ENCODE data around the gene DDX50.
"Not testable (repeated sequence)": the region's sequence is repeated elsewhere in the genome, so short reads cannot be mapped to it uniquely, and the experiment has no call there.

Gene DDX50

DNA sequence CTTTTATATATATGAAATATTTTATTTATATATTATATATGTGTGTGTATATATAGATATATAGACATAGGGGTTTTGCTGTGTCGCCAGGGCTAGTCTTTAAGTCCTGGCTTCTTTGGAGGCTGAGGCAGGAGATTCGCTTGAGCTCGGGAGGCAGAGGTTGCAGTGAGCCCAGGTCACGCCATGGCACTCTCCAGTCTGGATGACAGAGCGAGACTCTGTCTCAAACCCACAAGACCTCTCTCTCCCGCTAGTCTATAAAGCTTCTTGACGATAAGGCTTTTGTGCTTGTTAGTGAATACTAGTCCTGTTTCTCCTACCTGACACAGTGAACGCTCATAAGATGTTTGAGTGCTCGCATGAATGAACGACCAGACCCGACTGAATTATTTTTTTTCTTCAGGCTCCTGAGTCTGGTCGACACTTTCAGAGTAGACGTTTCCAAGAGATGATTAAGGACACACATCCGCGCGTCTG, 54.3 kb downstream of the DDX50 start:
- Histone ChIP-seq H3K27me3 (ENCODE audit: low read depth, low read length) (no peaks in the 10 kb centered on the region), H3K9me3 (ENCODE audit: control insufficient read depth in 1 of 2, low read length in 2 of 2) (no peaks in the 10 kb centered on the region), H3K4me1 (ENCODE audit: control insufficient read depth in 1 of 2, insufficient read depth in 2 of 2, low read length in 2 of 2) (peaks cover 0 to 25% of the 10 kb centered on the region in 2 donors), H3K27ac (ENCODE audit: low read length) (peak overlapping the region; percentile 93), H3K36me3 (ENCODE audit: control insufficient read depth in 1 of 2, insufficient read depth in 2 of 2, low read length in 2 of 2) (peaks cover 6 to 24% of the 10 kb centered on the region in 2 donors), H3K4me3 (ENCODE audit: low read depth in 1 of 2, low read length in 2 of 2) (peak overlapping the region; percentile 82 to 90)

DNA sequence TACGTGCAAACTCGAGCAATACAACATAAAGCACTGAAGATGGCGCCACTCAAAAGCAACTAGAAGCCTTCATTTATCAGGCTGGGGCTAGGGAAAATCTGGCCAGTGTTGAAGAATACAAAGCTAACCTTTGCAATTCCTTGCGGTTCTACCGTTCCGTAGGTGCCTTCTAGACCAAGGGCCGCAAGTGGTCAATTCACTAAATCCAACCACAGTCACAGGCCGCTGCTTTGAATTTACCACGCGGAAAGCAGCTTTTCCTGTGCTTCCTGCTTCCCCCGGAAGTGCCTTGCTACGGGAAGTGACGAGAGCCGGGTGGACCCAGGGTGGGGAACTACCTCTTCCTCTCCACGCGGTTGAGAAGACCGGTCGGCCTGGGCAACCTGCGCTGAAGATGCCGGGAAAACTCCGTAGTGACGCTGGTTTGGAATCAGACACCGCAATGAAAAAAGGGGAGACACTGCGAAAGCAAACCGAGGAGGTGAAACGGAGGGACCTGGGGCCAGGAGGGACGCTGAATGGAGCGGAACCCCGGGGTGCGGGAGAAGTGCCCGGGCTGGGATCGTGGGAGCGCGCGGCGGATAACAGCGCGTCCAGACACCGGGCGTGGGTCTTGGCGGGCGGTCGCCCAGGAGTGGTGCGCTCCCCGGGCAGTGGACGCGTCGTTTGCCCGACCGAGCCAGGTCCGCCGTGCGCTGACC, 54.9 kb downstream of the DDX50 start, which contains the start of gene DDX21:
TSS of gene DDX21 (plus strand) at position 339 of the 701 bp plus-strand sequence. CDS start at position 395, 56 bp downstream.
- no peaks in the 10 kb centered on the region for H3K9me3 ChIP-seq (ENCODE audit: control insufficient read depth in 1 of 2, low read length in 2 of 2)
- peak within 1 kb of the TSS; percentile 93 for H3K27ac ChIP-seq (ENCODE audit: low read length)
- H3K4me1 ChIP-seq (ENCODE audit: control insufficient read depth in 1 of 2, insufficient read depth in 2 of 2, low read length in 2 of 2) = peaks cover 0 to 25% of the 10 kb centered on the region in 2 donors
- H3K4me3 ChIP-seq (ENCODE audit: low read depth in 1 of 2, low read length in 2 of 2) = peak within 1 kb of the TSS; percentile 82 to 90
- H3K27me3 ChIP-seq (ENCODE audit: low read depth, low read length) = no peaks in the 10 kb centered on the region
- peaks cover 11 to 23% of the 10 kb centered on the region in 2 donors for H3K36me3 ChIP-seq (ENCODE audit: control insufficient read depth in 1 of 2, insufficient read depth in 2 of 2, low read length in 2 of 2)

DNA sequence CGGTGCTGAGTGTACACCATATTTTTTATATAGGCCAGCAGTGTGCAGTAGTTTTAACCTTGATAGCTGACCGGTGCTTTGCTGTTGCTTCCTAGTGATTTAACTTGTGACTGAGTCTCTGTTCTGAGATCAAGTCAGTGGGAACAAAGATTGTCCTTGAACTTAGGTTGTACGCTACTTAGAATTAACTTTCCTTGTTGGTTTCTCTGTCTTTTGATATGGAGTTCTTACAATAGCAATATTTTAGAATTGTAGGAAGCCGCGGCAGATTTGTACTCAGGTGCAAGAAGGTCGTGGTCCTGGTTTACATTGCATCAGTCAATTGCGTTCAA, 56.1 kb downstream of the DDX50 start:
- H3K36me3 ChIP-seq (ENCODE audit: control insufficient read depth in 1 of 2, insufficient read depth in 2 of 2, low read length in 2 of 2) = peaks cover 24 to 32% of the 10 kb centered on the region in 2 donors
- no peaks in the 10 kb centered on the region for H3K9me3 ChIP-seq (ENCODE audit: control insufficient read depth in 1 of 2, low read length in 2 of 2)
- H3K27ac ChIP-seq (ENCODE audit: low read length) = peak overlapping the region; percentile 93
- no peaks in the 10 kb centered on the region for H3K27me3 ChIP-seq (ENCODE audit: low read depth, low read length)
- H3K4me1 ChIP-seq (ENCODE audit: control insufficient read depth in 1 of 2, insufficient read depth in 2 of 2, low read length in 2 of 2) = peaks cover 0 to 25% of the 10 kb centered on the region in 2 donors
- H3K4me3 ChIP-seq (ENCODE audit: low read depth in 1 of 2, low read length in 2 of 2) = peak overlapping the region; percentile 82 to 90

DNA sequence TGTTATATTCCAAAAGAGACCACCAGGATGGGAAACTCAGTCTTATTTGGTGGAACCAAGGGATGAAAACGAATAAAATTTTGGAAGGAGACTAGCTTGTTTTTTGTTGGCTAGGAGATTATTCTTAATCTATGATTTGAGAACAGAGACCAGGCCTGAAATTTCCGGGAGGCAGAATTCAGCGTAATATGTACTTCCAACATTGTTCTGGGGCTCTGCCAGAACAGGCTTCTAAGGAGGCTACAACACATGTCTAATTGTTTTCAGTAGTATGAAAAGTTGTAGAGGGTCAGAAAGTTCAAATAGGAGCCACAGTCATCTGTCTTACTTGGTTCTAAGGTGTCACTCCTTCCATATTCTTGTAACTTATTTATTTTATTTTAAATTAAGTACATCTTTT, 56.5 kb downstream of the DDX50 start:
- Histone ChIP-seq H3K27ac (ENCODE audit: low read length) (peak overlapping the region; percentile 93), H3K4me3 (ENCODE audit: low read depth in 1 of 2, low read length in 2 of 2) (peak overlapping the region; percentile 82 to 90), H3K4me1 (ENCODE audit: control insufficient read depth in 1 of 2, insufficient read depth in 2 of 2, low read length in 2 of 2) (peaks cover 0 to 25% of the 10 kb centered on the region in 2 donors)

DNA sequence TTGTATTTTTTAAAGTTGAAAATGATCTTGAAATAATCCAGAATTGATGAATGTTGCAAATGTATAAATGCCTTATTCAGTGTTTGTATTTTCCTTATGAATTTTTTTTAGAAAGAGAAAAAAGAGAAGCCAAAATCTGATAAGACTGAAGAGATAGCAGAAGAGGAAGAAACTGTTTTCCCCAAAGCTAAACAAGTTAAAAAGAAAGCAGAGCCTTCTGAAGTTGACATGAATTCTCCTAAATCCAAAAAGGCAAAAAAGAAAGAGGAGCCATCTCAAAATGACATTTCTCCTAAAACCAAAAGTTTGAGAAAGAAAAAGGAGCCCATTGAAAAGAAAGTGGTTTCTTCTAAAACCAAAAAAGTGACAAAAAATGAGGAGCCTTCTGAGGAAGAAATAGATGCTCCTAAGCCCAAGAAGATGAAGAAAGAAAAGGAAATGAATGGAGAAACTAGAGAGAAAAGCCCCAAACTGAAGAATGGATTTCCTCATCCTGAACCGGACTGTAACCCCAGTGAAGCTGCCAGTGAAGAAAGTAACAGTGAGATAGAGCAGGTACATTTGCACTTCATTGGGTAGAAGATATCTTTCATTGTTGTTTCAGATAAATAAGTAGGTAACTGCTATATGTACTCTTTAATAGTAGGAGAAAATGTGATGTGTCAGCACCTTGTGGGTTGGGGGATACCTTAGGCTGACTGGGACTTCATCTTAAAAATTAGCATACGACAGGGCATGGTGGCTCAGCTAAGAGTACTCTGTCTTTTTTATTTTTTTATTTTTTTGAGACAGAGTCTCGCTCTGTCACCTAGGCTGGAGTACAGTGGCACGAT, 58.8 kb downstream of the DDX50 start:
- Histone ChIP-seq H3K4me1 (ENCODE audit: control insufficient read depth in 1 of 2, insufficient read depth in 2 of 2, low read length in 2 of 2) (peaks cover 0 to 24% of the 10 kb centered on the region in 2 donors), H3K27me3 (ENCODE audit: low read depth, low read length) (no peaks in the 10 kb centered on the region), H3K27ac (ENCODE audit: low read length) (no peak overlapping the region), H3K9me3 (ENCODE audit: control insufficient read depth in 1 of 2, low read length in 2 of 2) (no peaks in the 10 kb centered on the region), H3K36me3 (ENCODE audit: control insufficient read depth in 1 of 2, insufficient read depth in 2 of 2, low read length in 2 of 2) (peaks cover 46 to 56% of the 10 kb centered on the region in 2 donors), H3K4me3 (ENCODE audit: low read depth in 1 of 2, low read length in 2 of 2) (no peak overlapping the region)

More for the DNA sequence above, 56.5 kb downstream of the DDX50 start:
- Histone ChIP-seq H3K27me3 (ENCODE audit: low read depth, low read length) (no peaks in the 10 kb centered on the region), H3K9me3 (ENCODE audit: control insufficient read depth in 1 of 2, low read length in 2 of 2) (no peaks in the 10 kb centered on the region), H3K36me3 (ENCODE audit: control insufficient read depth in 1 of 2, insufficient read depth in 2 of 2, low read length in 2 of 2) (peaks cover 28 to 36% of the 10 kb centered on the region in 2 donors)

DNA sequence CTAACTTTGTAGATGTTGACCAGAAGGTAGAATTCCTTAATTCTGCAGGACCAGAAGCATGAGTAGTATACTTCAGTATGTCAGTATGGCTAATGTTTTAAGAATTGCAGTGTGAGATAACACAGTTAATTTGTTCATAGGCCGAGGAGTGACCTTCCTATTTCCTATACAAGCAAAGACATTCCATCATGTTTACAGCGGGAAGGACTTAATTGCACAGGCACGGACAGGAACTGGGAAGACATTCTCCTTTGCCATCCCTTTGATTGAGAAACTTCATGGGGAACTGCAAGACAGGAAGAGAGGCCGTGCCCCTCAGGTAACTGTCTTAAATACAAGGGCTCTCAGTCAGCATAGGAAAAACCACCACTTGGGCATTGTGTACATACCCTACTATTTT, 62.0 kb downstream of the DDX50 start:
- Histone ChIP-seq H3K36me3 (ENCODE audit: control insufficient read depth in 1 of 2, insufficient read depth in 2 of 2, low read length in 2 of 2) (peaks cover 69 to 77% of the 10 kb centered on the region in 2 donors), H3K4me1 (ENCODE audit: control insufficient read depth in 1 of 2, insufficient read depth in 2 of 2, low read length in 2 of 2) (peaks cover 0 to 9% of the 10 kb centered on the region in 2 donors), H3K27ac (ENCODE audit: low read length) (no peak overlapping the region), H3K4me3 (ENCODE audit: low read depth in 1 of 2, low read length in 2 of 2) (no peak overlapping the region), H3K9me3 (ENCODE audit: control insufficient read depth in 1 of 2, low read length in 2 of 2) (no peaks in the 10 kb centered on the region), H3K27me3 (ENCODE audit: low read depth, low read length) (no peaks in the 10 kb centered on the region)

DNA sequence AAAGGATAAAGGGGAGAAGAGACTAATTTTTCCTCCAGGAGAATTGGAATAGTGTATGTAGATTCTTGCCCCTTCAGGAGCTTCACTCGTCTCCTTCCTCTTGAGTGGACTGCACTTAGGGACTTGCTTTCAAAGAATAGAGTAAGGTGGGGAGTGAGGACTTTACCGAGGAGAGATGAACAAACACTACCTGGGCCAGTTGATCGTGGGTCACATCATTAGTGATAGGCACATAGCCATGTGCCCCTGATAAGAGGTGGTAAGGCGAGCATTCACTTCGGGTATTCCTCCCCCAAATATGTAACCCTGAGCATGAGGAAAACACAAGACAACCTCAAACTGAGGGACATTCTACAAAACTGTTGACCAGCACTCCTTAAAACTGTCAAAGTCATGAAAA, 72.9 kb downstream of the DDX50 start:
- Histone ChIP-seq H3K27ac (ENCODE audit: low read length) (no peak overlapping the region), H3K9me3 (ENCODE audit: control insufficient read depth in 1 of 2, low read length in 2 of 2) (no peaks in the 10 kb centered on the region), H3K27me3 (ENCODE audit: low read depth, low read length) (no peaks in the 10 kb centered on the region), H3K4me3 (ENCODE audit: low read depth in 1 of 2, low read length in 2 of 2) (no peak overlapping the region), H3K36me3 (ENCODE audit: control insufficient read depth in 1 of 2, insufficient read depth in 2 of 2, low read length in 2 of 2) (peaks cover 67 to 94% of the 10 kb centered on the region in 2 donors), H3K4me1 (ENCODE audit: control insufficient read depth in 1 of 2, insufficient read depth in 2 of 2, low read length in 2 of 2) (no peaks in the 10 kb centered on the region)

DNA sequence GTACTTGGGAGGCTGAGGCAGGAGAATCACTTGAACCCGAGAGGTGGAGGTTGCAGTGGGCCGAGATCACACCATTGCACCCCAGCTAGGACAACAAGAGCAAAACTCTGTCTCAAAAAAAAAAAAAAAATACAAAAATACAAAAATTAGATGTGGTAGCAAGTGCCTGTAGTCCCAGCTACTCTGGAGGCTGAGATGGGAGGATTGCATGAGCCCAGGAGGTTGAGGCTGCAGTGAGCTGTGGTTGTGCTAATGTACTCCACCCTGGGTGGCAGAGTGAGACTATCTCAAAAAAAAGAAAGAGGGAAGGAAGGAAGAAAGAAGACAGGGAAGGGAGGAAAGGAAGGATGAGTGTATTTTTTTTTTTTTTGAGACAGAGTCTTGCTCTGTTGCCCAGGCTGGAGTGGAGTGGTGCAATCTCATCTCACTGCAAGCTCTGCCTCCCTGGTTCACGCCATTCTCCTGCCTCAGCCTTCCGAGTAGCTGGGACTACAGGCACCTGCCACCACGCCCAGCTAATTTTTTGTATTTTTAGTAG, 74.9 kb downstream of the DDX50 start:
- H3K4me1 ChIP-seq (ENCODE audit: control insufficient read depth in 1 of 2, insufficient read depth in 2 of 2, low read length in 2 of 2); H3K4me3 ChIP-seq (ENCODE audit: low read depth in 1 of 2, low read length in 2 of 2); H3K9me3 ChIP-seq (ENCODE audit: control insufficient read depth in 1 of 2, low read length in 2 of 2); H3K27ac ChIP-seq (ENCODE audit: low read length); H3K27me3 ChIP-seq (ENCODE audit: low read depth, low read length): not testable (repeated sequence)
- H3K36me3 ChIP-seq (ENCODE audit: control insufficient read depth in 1 of 2, insufficient read depth in 2 of 2, low read length in 2 of 2) = peaks cover 78 to 91% of the 10 kb centered on the region in 2 donors

DNA sequence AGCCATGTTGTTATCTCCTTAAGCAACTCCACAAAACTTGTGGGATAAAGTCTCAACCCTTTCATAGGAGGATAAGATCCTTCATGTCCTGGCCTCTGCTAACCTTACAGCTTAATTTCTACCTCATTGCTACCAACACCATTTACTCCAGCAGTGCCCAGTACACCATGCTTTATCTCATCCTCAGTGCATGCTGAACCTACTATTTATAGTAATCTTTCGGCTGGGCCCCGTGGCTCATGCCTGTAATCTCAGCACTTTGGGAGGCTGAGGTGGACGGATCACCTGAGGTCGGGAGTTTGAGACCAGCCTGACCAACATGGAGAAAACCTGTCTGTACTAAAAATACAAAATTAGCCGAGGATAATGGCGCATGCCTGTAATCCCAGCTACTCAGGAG, 78.6 kb downstream of the DDX50 start:
- H3K36me3 ChIP-seq (ENCODE audit: control insufficient read depth in 1 of 2, insufficient read depth in 2 of 2, low read length in 2 of 2) = peaks cover 65 to 75% of the 10 kb centered on the region in 2 donors
- not testable (repeated sequence) for H3K27me3 ChIP-seq (ENCODE audit: low read depth, low read length); H3K9me3 ChIP-seq (ENCODE audit: control insufficient read depth in 1 of 2, low read length in 2 of 2); H3K4me3 ChIP-seq (ENCODE audit: low read depth in 1 of 2, low read length in 2 of 2); H3K4me1 ChIP-seq (ENCODE audit: control insufficient read depth in 1 of 2, insufficient read depth in 2 of 2, low read length in 2 of 2); H3K27ac ChIP-seq (ENCODE audit: low read length)

DNA sequence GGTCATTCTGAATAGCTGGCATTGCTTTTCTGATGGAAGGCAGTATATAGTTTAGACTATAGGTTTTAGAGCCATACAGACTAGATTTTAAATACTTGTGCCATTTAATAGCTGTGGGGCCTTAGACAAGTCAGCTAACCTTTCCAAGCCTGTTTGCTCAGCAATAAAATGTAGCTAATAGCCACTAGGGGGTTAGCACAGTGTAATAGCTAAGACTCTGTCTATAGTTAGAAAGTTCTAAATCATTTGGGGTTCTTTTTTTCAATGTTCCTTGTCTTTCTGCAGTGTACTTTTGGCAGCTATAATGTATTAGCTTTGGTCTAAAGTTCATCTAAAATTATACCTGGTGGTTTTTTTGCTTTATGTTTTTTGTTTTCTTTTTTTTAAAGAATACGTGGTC, 80.0 kb downstream of the DDX50 start:
- peaks cover 58 to 70% of the 10 kb centered on the region in 2 donors for H3K36me3 ChIP-seq (ENCODE audit: control insufficient read depth in 1 of 2, insufficient read depth in 2 of 2, low read length in 2 of 2)
- H3K27me3 ChIP-seq (ENCODE audit: low read depth, low read length) = no peaks in the 10 kb centered on the region
- no peak overlapping the region for H3K4me3 ChIP-seq (ENCODE audit: low read depth in 1 of 2, low read length in 2 of 2)

DNA sequence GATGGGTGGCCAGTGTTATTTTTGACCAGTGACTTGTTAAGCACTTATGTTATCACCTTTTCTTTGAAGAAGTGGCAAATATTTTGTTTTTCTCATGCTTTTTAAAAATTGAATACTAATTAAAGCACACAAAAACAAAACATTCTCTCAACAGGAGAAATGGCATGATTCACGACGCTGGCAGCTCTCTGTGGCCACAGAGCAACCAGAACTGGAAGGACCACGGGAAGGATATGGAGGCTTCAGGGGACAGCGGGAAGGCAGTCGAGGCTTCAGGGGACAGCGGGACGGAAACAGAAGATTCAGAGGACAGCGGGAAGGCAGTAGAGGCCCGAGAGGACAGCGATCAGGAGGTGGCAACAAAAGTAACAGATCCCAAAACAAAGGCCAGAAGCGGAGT, 81.3 kb downstream of the DDX50 start:
- Histone ChIP-seq H3K36me3 (ENCODE audit: control insufficient read depth in 1 of 2, insufficient read depth in 2 of 2, low read length in 2 of 2) (peaks cover 47 to 58% of the 10 kb centered on the region in 2 donors), H3K27me3 (ENCODE audit: low read depth, low read length) (no peaks in the 10 kb centered on the region), H3K4me3 (ENCODE audit: low read depth in 1 of 2, low read length in 2 of 2) (no peak overlapping the region), H3K4me1 (ENCODE audit: control insufficient read depth in 1 of 2, insufficient read depth in 2 of 2, low read length in 2 of 2) (no peaks in the 10 kb centered on the region), H3K27ac (ENCODE audit: low read length) (no peak overlapping the region), H3K9me3 (ENCODE audit: control insufficient read depth in 1 of 2, low read length in 2 of 2) (no peaks in the 10 kb centered on the region)

More for the DNA sequence above, 80.0 kb downstream of the DDX50 start:
- H3K4me1 ChIP-seq (ENCODE audit: control insufficient read depth in 1 of 2, insufficient read depth in 2 of 2, low read length in 2 of 2) = no peaks in the 10 kb centered on the region
- no peaks in the 10 kb centered on the region for H3K9me3 ChIP-seq (ENCODE audit: control insufficient read depth in 1 of 2, low read length in 2 of 2)
- no peak overlapping the region for H3K27ac ChIP-seq (ENCODE audit: low read length)

Measured in muscle layer of duodenum (tissue), 2 donors.